Large intestine (tissue), 3 donors: ENCODE data around the gene PDK1. TPM values are rescaled to one million over a fixed set of nuclear protein-coding genes. Genes with fewer than 3 reads are reported as not detected.

Source experiments
- DNase-seq, 2 donors: peaks; one replicate each; pipeline versions ENCODE4 v3.0.0 to v3.0.0-alpha.2; 2013
- H3K27ac ChIP-seq: one replicate; pipeline ENCODE4 v1.5.1; 2013; ENCODE audit warnings: low read length
- H3K27me3 ChIP-seq: 2 replicates; pipeline ENCODE4 v1.6.1; 2013; ENCODE audit warnings: low read length; ENCODE audit not compliant: control insufficient read depth, insufficient read depth
- H3K36me3 ChIP-seq: 2 replicates; pipeline ENCODE4 v1.6.1; 2013; ENCODE audit warnings: low read length; ENCODE audit not compliant: control insufficient read depth, insufficient read depth
- H3K4me1 ChIP-seq: one replicate; pipeline ENCODE4 v1.6.1; 2013; ENCODE audit warnings: low read length; ENCODE audit not compliant: control insufficient read depth, insufficient read depth
- H3K4me3 ChIP-seq: one replicate; pipeline ENCODE4 v1.5.1; 2013; ENCODE audit warnings: low read length
- H3K9me3 ChIP-seq: one replicate; pipeline ENCODE4 v1.6.1; 2013; ENCODE audit warnings: mild to moderate bottlenecking, low read depth, low read length, moderate library complexity; ENCODE audit not compliant: control insufficient read depth
- WGBS: methylation state at CpG from one replicate; pipeline ENCODE4 v1.1.5; 2013; ENCODE audit warnings: low lambda C conversion rate; ENCODE audit not compliant: insufficient coverage; 5-methylcytosine and 5-hydroxymethylcytosine counted together
- polyA plus RNA-seq: library from polyadenylated mRNA; unstranded; fragments of 120-200 nt; gene quantifications from one replicate; pipeline ENCODE4 v1.2.1, GENCODE V29; 2013

Gene PDK1
- polyA plus RNA-seq, 1 donor, result 13.8 TPM

GRCh38 chr2:172635548-172635947 lies 79.7 kb downstream of the PDK1 start:
- no peaks in the 10 kb centered on the region for H3K27me3 ChIP-seq
- H3K36me3 ChIP-seq, result no peaks in the 10 kb centered on the region
- H3K4me3 ChIP-seq, result no peak overlapping the region
- H3K27ac ChIP-seq, result no peak overlapping the region
- no peak for DNase-seq
- WGBS, result 100% methylated on average over 2 of the region's 5 CpGs
- H3K9me3 ChIP-seq, result no peaks in the 10 kb centered on the region
- H3K4me1 ChIP-seq, result no peaks in the 10 kb centered on the region

GRCh38 chr2:172639256-172639655 lies 83.4 kb downstream of the PDK1 start:
- 100% methylated on average over 1 of the region's 3 CpGs for WGBS
- no peaks in the 10 kb centered on the region for H3K4me1 ChIP-seq
- H3K4me3 ChIP-seq, result no peak overlapping the region
- DNase-seq, result no peak
- H3K9me3 ChIP-seq, result no peaks in the 10 kb centered on the region
- no peak overlapping the region for H3K27ac ChIP-seq
- H3K36me3 ChIP-seq, result no peaks in the 10 kb centered on the region
- H3K27me3 ChIP-seq, result no peaks in the 10 kb centered on the region

GRCh38 chr2:172639823-172640222 lies 83.9 kb downstream of the PDK1 start:
- H3K36me3 ChIP-seq, result no peaks in the 10 kb centered on the region
- peak in 1 of 2 donors; percentile 3 for DNase-seq
- no peaks in the 10 kb centered on the region for H3K4me1 ChIP-seq
- 80% methylated on average over 1 of the region's 2 CpGs for WGBS
- H3K27ac ChIP-seq, result no peak overlapping the region
- H3K9me3 ChIP-seq, result no peaks in the 10 kb centered on the region
- H3K27me3 ChIP-seq, result no peaks in the 10 kb centered on the region
- no peak overlapping the region for H3K4me3 ChIP-seq

- H3K27me3 ChIP-seq, result no peaks in the 10 kb centered on the region
- H3K36me3 ChIP-seq, result no peaks in the 10 kb centered on the region
- no peaks in the 10 kb centered on the region for H3K9me3 ChIP-seq
- no peak overlapping the region for H3K27ac ChIP-seq
- H3K4me1 ChIP-seq, result no peaks in the 10 kb centered on the region
- no peak overlapping the region for H3K4me3 ChIP-seq
- DNase-seq, result no peak
Observed at GRCh38 chr2:172640389-172640788, 84.5 kb downstream of the PDK1 start.

- no peaks in the 10 kb centered on the region for H3K27me3 ChIP-seq
- DNase-seq, result no peak
- H3K4me3 ChIP-seq, result no peak overlapping the region
- no peaks in the 10 kb centered on the region for H3K4me1 ChIP-seq
- H3K27ac ChIP-seq, result no peak overlapping the region
- no peaks in the 10 kb centered on the region for H3K9me3 ChIP-seq
- H3K36me3 ChIP-seq, result no peaks in the 10 kb centered on the region
- 100% methylated on average over 1 of the region's 6 CpGs for WGBS
Observed at GRCh38 chr2:172642301-172643020, 86.6 kb downstream of the PDK1 start.

- no peaks in the 10 kb centered on the region for H3K4me1 ChIP-seq
- H3K9me3 ChIP-seq, result no peaks in the 10 kb centered on the region
- H3K27ac ChIP-seq, result no peak overlapping the region
- no peak overlapping the region for H3K4me3 ChIP-seq
- DNase-seq, result no peak
- no CpG with 5 or more reads among the region's 6 CpGs for WGBS
- no peaks in the 10 kb centered on the region for H3K27me3 ChIP-seq
- H3K36me3 ChIP-seq, result no peaks in the 10 kb centered on the region
Observed at GRCh38 chr2:172643142-172643541, 87.3 kb downstream of the PDK1 start.

DNA sequence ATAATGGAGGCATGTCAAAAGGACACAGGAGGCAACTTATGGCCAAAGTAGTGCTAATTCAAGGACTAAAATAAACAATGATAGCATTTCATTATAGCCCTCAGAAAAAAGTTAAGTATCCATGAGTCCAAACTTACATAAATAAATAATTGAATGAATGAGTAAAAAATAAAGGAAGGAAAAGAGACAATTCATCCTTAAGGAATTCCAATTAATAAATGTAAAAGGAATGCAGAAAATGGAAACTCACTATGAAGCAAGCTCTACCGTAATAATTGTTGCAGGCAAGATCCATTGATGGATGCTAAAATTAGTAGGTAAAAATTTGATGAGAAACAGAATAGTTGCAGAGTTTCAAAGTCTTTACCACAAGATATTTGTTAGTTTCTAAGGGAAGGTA lies 91.5 kb downstream of the PDK1 start:
- Histone ChIP-seq H3K36me3 (no peaks in the 10 kb centered on the region), H3K27me3 (no peaks in the 10 kb centered on the region), H3K4me1 (no peaks in the 10 kb centered on the region), H3K27ac (no peak overlapping the region), H3K9me3 (no peaks in the 10 kb centered on the region), H3K4me3 (no peak overlapping the region)
- 91% methylated on average over 1 of the region's 1 CpG for WGBS
- DNase-seq, result no peak

GRCh38 chr2:172655091-172655837 lies 99.4 kb downstream of the PDK1 start:
- Histone ChIP-seq H3K27me3 (no peaks in the 10 kb centered on the region), H3K27ac (no peak overlapping the region), H3K4me1 (no peaks in the 10 kb centered on the region), H3K9me3 (peaks cover 5% of the 10 kb centered on the region), H3K36me3 (no peaks in the 10 kb centered on the region), H3K4me3 (no peak overlapping the region)
- 79% methylated on average over 2 of the region's 8 CpGs for WGBS
- DNase-seq, result no peak

- Histone ChIP-seq H3K27ac (no peak overlapping the region), H3K27me3 (no peaks in the 10 kb centered on the region), H3K4me3 (no peak overlapping the region), H3K36me3 (no peaks in the 10 kb centered on the region), H3K9me3 (peaks cover 5% of the 10 kb centered on the region), H3K4me1 (no peaks in the 10 kb centered on the region)
- no CpG with 5 or more reads among the region's 5 CpGs for WGBS
- DNase-seq, result no peak
Observed at GRCh38 chr2:172655838-172656573, 100.1 kb downstream of the PDK1 start.
